Measurements from ENCODE around the gene LRMDA. TPM values are rescaled to one million over a fixed set of nuclear protein-coding genes. Genes with fewer than 3 reads are reported as not detected.

LRMDA gene
- polyA plus RNA-seq, 4 donors = 19.1 to 23.0 (median 20.7) TPM

GRCh38 chr10:75530299-75530698, 98.9 kb downstream of the LRMDA start:
- DNase-seq (ENCODE audit: low read depth in 4 of 4, low spot score in 3 of 4) = peak in 1 of 4 donors; percentile 35

- no peak for DNase-seq (ENCODE audit: low read depth in 4 of 4, low spot score in 3 of 4)
Measured at GRCh38 chr10:75531571-75532031, 100.2 kb downstream of the LRMDA start.

GRCh38 chr10:75532253-75532924, 101.0 kb downstream of the LRMDA start:
- no peak for DNase-seq (ENCODE audit: low read depth in 4 of 4, low spot score in 3 of 4)

- no peak for DNase-seq (ENCODE audit: low read depth in 4 of 4, low spot score in 3 of 4)
Measured at GRCh38 chr10:75538144-75538543, 106.7 kb downstream of the LRMDA start.

- no peak for DNase-seq (ENCODE audit: low read depth in 4 of 4, low spot score in 3 of 4)
Measured at GRCh38 chr10:75538765-75539164, 107.3 kb downstream of the LRMDA start.

GRCh38 chr10:75540357-75540966, 109.0 kb downstream of the LRMDA start:
- no peak for DNase-seq (ENCODE audit: low read depth in 4 of 4, low spot score in 3 of 4)

GRCh38 chr10:75540981-75541380, 109.6 kb downstream of the LRMDA start:
- DNase-seq (ENCODE audit: low read depth in 4 of 4, low spot score in 3 of 4) = no peak

- no peak for DNase-seq (ENCODE audit: low read depth in 4 of 4, low spot score in 3 of 4)
Measured at GRCh38 chr10:75541411-75541810, 110.0 kb downstream of the LRMDA start.

- no peak for DNase-seq (ENCODE audit: low read depth in 4 of 4, low spot score in 3 of 4)
Measured at GRCh38 chr10:75542084-75542483, 110.7 kb downstream of the LRMDA start.

- DNase-seq (ENCODE audit: low read depth in 4 of 4, low spot score in 3 of 4) = peak in 1 of 4 donors; percentile 12
Measured at GRCh38 chr10:75542906-75543305, 111.5 kb downstream of the LRMDA start.

GRCh38 chr10:75544386-75544785, 113.0 kb downstream of the LRMDA start:
- DNase-seq (ENCODE audit: low read depth in 4 of 4, low spot score in 3 of 4) = no peak

GRCh38 chr10:75544993-75545706, 113.7 kb downstream of the LRMDA start:
- DNase-seq (ENCODE audit: low read depth in 4 of 4, low spot score in 3 of 4) = no peak

- DNase-seq (ENCODE audit: low read depth in 4 of 4, low spot score in 3 of 4) = no peak
Measured at GRCh38 chr10:75546004-75546403, 114.6 kb downstream of the LRMDA start.

- no peak for DNase-seq (ENCODE audit: low read depth in 4 of 4, low spot score in 3 of 4)
Measured at GRCh38 chr10:75547391-75548298, 116.2 kb downstream of the LRMDA start.

- DNase-seq (ENCODE audit: low read depth in 4 of 4, low spot score in 3 of 4) = no peak
Measured at GRCh38 chr10:75548356-75548755, 116.9 kb downstream of the LRMDA start.

- no peak for DNase-seq (ENCODE audit: low read depth in 4 of 4, low spot score in 3 of 4)
Measured at GRCh38 chr10:75550191-75550590, 118.8 kb downstream of the LRMDA start.

GRCh38 chr10:75552171-75552570, 120.7 kb downstream of the LRMDA start:
- no peak for DNase-seq (ENCODE audit: low read depth in 4 of 4, low spot score in 3 of 4)

- no peak for DNase-seq (ENCODE audit: low read depth in 4 of 4, low spot score in 3 of 4)
Measured at GRCh38 chr10:75553550-75553949, 122.1 kb downstream of the LRMDA start.

- DNase-seq (ENCODE audit: low read depth in 4 of 4, low spot score in 3 of 4) = no peak
Measured at GRCh38 chr10:75555323-75555722, 123.9 kb downstream of the LRMDA start.

GRCh38 chr10:75556320-75556719, 124.9 kb downstream of the LRMDA start:
- DNase-seq (ENCODE audit: low read depth in 4 of 4, low spot score in 3 of 4) = no peak
